GM23338 (cell line): ENCODE results near the gene E2F6. TPM values are rescaled to one million over a fixed set of nuclear protein-coding genes. Genes with fewer than 3 reads are reported as not detected.

Experiments
- ATAC-seq: fragments of 200-7000 bp; cut with Tn5 transposase; 3 replicates; pipeline ENCODE4 v1.9.1; 2020
- DNase-seq: peaks from one replicate; pipeline ENCODE4 v3.0.0-alpha.2; 2015; ENCODE audit warnings: low spot score
- H2AFZ ChIP-seq: fragments of 200-600 bp; sonication (generic); 2 replicates; pipeline ENCODE4 v1.8.0; 2016; ENCODE audit warnings: antibody characterized with exemption, mild to moderate bottlenecking, moderate library complexity
- H3F3A ChIP-seq: fragments of 200-600 bp; sonication (generic); replicated peaks from 2 replicates; pipeline ENCODE4 v1.8.0; 2017; ENCODE audit warnings: antibody characterized with exemption, mixed run types, low read depth
- H3K27ac ChIP-seq: fragments of 200-600 bp; sonication (generic); 2 replicates; pipeline ENCODE4 v1.6.1; 2016; ENCODE audit warnings: low read depth
- H3K27me3 ChIP-seq: fragments of 200-600 bp; sonication (generic); 2 replicates; pipeline ENCODE4 v1.8.0; 2016; ENCODE audit warnings: mild to moderate bottlenecking, mixed run types, moderate library complexity; ENCODE audit not compliant: insufficient read depth
- H3K36me3 ChIP-seq: fragments of 200-600 bp; sonication (generic); 2 replicates; pipeline ENCODE4 v1.8.0; 2016; ENCODE audit warnings: mild to moderate bottlenecking; ENCODE audit not compliant: insufficient read depth
- H3K4me1 ChIP-seq: fragments of 200-600 bp; sonication (generic); 2 replicates; pipeline ENCODE4 v1.8.0; 2016; ENCODE audit warnings: mild to moderate bottlenecking, moderate library complexity; ENCODE audit not compliant: insufficient read depth
- H3K4me2 ChIP-seq: fragments of 200-600 bp; sonication (generic); 2 replicates; pipeline ENCODE4 v1.7.1; 2017; ENCODE audit warnings: mixed run types
- H3K4me3 ChIP-seq: fragments of 200-600 bp; sonication (generic); 2 replicates; pipeline ENCODE4 v1.6.1; 2016; ENCODE audit warnings: mixed run types
- H3K79me2 ChIP-seq: fragments of 200-600 bp; sonication (generic); replicated peaks from 2 replicates; pipeline ENCODE4 v1.8.0; 2017; ENCODE audit warnings: mild to moderate bottlenecking; ENCODE audit not compliant: insufficient read depth
- H3K9me2 ChIP-seq: fragments of 200-600 bp; sonication (generic); 2 replicates; pipeline ENCODE4 v1.8.0; 2017; ENCODE audit not compliant: insufficient read depth
- H4K20me1 ChIP-seq: fragments of 200-600 bp; sonication (generic); replicated peaks from 2 replicates; pipeline ENCODE4 v1.8.0; 2017; ENCODE audit warnings: mild to moderate bottlenecking; ENCODE audit not compliant: insufficient read depth
- H3K27ac Mint-ChIP-seq: 2 replicates; pipeline ENCODE4 v1.8.0; 2020; ENCODE audit warnings: inconsistent platforms, mild to moderate bottlenecking, moderate library complexity, mixed read lengths
- H3K27me3 Mint-ChIP-seq: 3 replicates; pipeline ENCODE4 v1.8.0; 2022; ENCODE audit warnings: low read depth, mild to moderate bottlenecking, moderate library complexity, mixed read lengths, inconsistent platforms; ENCODE audit not compliant: insufficient read depth, poor library complexity
- H3K36me3 Mint-ChIP-seq: 3 replicates; pipeline ENCODE4 v1.8.0; 2021; ENCODE audit warnings: low read depth, mild to moderate bottlenecking, inconsistent platforms, moderate library complexity, mixed read lengths
- H3K4me1 Mint-ChIP-seq: 3 replicates; pipeline ENCODE4 v1.8.0; 2020; ENCODE audit warnings: mild to moderate bottlenecking, inconsistent platforms, mixed read lengths
- H3K4me3 Mint-ChIP-seq: 3 replicates; pipeline ENCODE4 v1.8.0; 2021; ENCODE audit warnings: moderate library complexity, mild to moderate bottlenecking, inconsistent platforms, mixed read lengths
- H3K9me3 Mint-ChIP-seq: 3 replicates; pipeline ENCODE4 v1.8.0; 2020; ENCODE audit warnings: moderate library complexity, mild to moderate bottlenecking, inconsistent platforms, mixed read lengths
- CREB1 ChIP-seq: fragments of 250-450 bp; sonication (Bioruptor Pico); IDR thresholded peaks from 2 replicates; pipeline ENCODE4 v1.5.0; 2020; ENCODE audit warnings: low read depth, mild to moderate bottlenecking, moderate library complexity
- EZH2 ChIP-seq: fragments of 200-600 bp; sonication (generic); IDR thresholded peaks from one replicate; pipeline ENCODE4 v1.8.0; 2017; ENCODE audit warnings: antibody characterized with exemption, mild to moderate bottlenecking, low read depth; ENCODE audit not compliant: unreplicated experiment
- EZH2phosphoT487 ChIP-seq: fragments of 200-600 bp; sonication (generic); IDR thresholded peaks from one replicate; pipeline ENCODE4 v1.8.1; 2018; ENCODE audit warnings: antibody characterized with exemption; ENCODE audit not compliant: unreplicated experiment
- JUNB ChIP-seq: IDR thresholded peaks from one replicate; pipeline ENCODE4 v1.6.1; 2016; ENCODE audit warnings: antibody characterized with exemption; ENCODE audit not compliant: unreplicated experiment
- NANOG ChIP-seq: IDR thresholded peaks from 2 replicates; pipeline ENCODE4 v1.6.1; 2016; ENCODE audit warnings: antibody characterized with exemption, borderline replicate concordance
- POLR2AphosphoS5 ChIP-seq: IDR thresholded peaks from 2 replicates; pipeline ENCODE4 v1.6.1; 2016; ENCODE audit warnings: antibody characterized with exemption, low read depth
- STAT1 ChIP-seq: IDR thresholded peaks from one replicate; pipeline ENCODE4 v1.6.1; 2016; ENCODE audit warnings: antibody characterized with exemption; ENCODE audit not compliant: unreplicated experiment
- ZNF114 ChIP-seq: fragments of 250-450 bp; sonication (Bioruptor Pico); IDR thresholded peaks from 2 replicates; pipeline ENCODE4 v1.5.0; 2020; ENCODE audit warnings: mild to moderate bottlenecking, moderate library complexity
- ZNF331 ChIP-seq: fragments of 250-450 bp; sonication (Bioruptor Pico); IDR thresholded peaks from 2 replicates; pipeline ENCODE4 v1.5.0; 2020; ENCODE audit warnings: low read depth, mild to moderate bottlenecking, moderate library complexity
- polyA plus RNA-seq: library from polyadenylated mRNA; unstranded; fragments of >200 nt; fragmentation: Nextera tagmentation; extraction: Ambion mirVana; gene quantifications from 2 replicates; pipeline ENCODE4 v1.2.1, GENCODE V29; 2016
- total RNA-seq: library from RNA; depleted of rRNA; stranded (reverse); fragments of >200 nt; shearing (Covaris generic); gene quantifications from 2 replicates; pipeline ENCODE4 v1.2.3, GENCODE V29; 2014
- TF ChIP-seq, protein P1 (sequence below), 2 experiments: fragments of 200-600 bp in 1 of 2; sonication (generic) in 1 of 2; conservative IDR thresholded peaks; 2 replicates each; pipeline versions ENCODE4 v1.5.1 to v1.6.1; 2016 to 2017; ENCODE audit warnings: antibody characterized with exemption in 2 of 2, low read depth in 2 of 2, mild to moderate bottlenecking in 2 of 2, moderate library complexity in 1 of 2
- TF ChIP-seq, protein P2 (sequence below): IDR thresholded peaks from one replicate; pipeline ENCODE4 v1.6.1; 2018; ENCODE audit warnings: antibody characterized with exemption; ENCODE audit not compliant: unreplicated experiment
- TF ChIP-seq, protein P3 (sequence below): fragments of 250-450 bp; sonication (Bioruptor Pico); IDR thresholded peaks from 2 replicates; pipeline ENCODE4 v1.5.0; 2020; ENCODE audit warnings: mild to moderate bottlenecking, moderate library complexity
- TF ChIP-seq, protein P4 (sequence below): IDR thresholded peaks from 2 replicates; pipeline ENCODE4 v1.6.1; 2016; ENCODE audit warnings: antibody characterized with exemption

E2F6 gene
- total and polyA plus RNA-seq, 2 experiments from 2014 or later = 16.9 to 20.7 TPM

DNA sequence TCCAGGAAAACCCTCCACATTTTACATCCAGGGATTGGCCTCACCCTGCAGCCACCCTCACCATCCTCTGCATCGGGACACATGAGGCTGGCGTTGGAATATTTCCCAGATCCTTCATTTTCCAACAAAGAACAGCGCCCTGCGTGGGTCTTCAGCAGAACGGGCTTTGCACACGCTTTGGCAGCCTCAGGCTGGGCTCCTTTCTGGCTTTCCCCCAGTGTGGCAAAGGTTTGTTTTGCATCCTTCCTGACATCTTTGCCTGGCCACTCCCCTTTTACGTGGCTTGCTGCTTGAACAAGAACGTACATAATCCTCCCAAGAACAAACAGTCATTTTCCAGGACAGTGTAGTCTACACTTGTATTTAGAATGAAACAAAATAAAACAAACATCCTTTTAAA, 42.3 kb upstream of the E2F6 start:
- Histone ChIP-seq H4K20me1 (peaks cover 6% of the 10 kb centered on the region; the same call in 1 of the 2 replicates), H3K4me3 (no peak overlapping the region), H3K4me2 (no peak overlapping the region), H3K79me2 (peaks cover 73% of the 10 kb centered on the region), H3K27ac (no peak overlapping the region), H3K4me1 (peaks cover 14% of the 10 kb centered on the region; the same call in 1 of the 2 replicates), H3F3A (no peaks in the 10 kb centered on the region), H3K27me3 (no peaks in the 10 kb centered on the region), H3K9me2 (0 out of 2 replicates have a peak, but pooled peaks cover 3% of the 10 kb centered on the region), H2AFZ (no peak overlapping the region), H3K36me3 (0 out of 2 replicates have a peak, but pooled peaks cover 2% of the 10 kb centered on the region)
- DNase-seq (no peak), ATAC-seq (no peak)
- peaks cover 11% of the 10 kb centered on the region for H3K4me1 Mint-ChIP-seq
- TF ChIP-seq STAT1 (no peak), POLR2AphosphoS5 (no peak), ZNF114 (CRISPR knock-in tag) (no peak), ZNF331 (CRISPR knock-in tag) (no peak), EZH2phosphoT487 (no peak), CREB1 (CRISPR knock-in tag) (no peak), EZH2 (no peak), NANOG (no peak), JUNB (no peak)
- TF ChIP-seq, protein P1, sequence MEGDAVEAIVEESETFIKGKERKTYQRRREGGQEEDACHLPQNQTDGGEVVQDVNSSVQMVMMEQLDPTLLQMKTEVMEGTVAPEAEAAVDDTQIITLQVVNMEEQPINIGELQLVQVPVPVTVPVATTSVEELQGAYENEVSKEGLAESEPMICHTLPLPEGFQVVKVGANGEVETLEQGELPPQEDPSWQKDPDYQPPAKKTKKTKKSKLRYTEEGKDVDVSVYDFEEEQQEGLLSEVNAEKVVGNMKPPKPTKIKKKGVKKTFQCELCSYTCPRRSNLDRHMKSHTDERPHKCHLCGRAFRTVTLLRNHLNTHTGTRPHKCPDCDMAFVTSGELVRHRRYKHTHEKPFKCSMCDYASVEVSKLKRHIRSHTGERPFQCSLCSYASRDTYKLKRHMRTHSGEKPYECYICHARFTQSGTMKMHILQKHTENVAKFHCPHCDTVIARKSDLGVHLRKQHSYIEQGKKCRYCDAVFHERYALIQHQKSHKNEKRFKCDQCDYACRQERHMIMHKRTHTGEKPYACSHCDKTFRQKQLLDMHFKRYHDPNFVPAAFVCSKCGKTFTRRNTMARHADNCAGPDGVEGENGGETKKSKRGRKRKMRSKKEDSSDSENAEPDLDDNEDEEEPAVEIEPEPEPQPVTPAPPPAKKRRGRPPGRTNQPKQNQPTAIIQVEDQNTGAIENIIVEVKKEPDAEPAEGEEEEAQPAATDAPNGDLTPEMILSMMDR (conservative IDR thresholded peaks at IDR 0.05; ENCODE audit: low read depth in 2 of 2) = no peak
- TF ChIP-seq, protein P2, sequence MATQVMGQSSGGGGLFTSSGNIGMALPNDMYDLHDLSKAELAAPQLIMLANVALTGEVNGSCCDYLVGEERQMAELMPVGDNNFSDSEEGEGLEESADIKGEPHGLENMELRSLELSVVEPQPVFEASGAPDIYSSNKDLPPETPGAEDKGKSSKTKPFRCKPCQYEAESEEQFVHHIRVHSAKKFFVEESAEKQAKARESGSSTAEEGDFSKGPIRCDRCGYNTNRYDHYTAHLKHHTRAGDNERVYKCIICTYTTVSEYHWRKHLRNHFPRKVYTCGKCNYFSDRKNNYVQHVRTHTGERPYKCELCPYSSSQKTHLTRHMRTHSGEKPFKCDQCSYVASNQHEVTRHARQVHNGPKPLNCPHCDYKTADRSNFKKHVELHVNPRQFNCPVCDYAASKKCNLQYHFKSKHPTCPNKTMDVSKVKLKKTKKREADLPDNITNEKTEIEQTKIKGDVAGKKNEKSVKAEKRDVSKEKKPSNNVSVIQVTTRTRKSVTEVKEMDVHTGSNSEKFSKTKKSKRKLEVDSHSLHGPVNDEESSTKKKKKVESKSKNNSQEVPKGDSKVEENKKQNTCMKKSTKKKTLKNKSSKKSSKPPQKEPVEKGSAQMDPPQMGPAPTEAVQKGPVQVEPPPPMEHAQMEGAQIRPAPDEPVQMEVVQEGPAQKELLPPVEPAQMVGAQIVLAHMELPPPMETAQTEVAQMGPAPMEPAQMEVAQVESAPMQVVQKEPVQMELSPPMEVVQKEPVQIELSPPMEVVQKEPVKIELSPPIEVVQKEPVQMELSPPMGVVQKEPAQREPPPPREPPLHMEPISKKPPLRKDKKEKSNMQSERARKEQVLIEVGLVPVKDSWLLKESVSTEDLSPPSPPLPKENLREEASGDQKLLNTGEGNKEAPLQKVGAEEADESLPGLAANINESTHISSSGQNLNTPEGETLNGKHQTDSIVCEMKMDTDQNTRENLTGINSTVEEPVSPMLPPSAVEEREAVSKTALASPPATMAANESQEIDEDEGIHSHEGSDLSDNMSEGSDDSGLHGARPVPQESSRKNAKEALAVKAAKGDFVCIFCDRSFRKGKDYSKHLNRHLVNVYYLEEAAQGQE = no peak
- TF ChIP-seq, protein P3, sequence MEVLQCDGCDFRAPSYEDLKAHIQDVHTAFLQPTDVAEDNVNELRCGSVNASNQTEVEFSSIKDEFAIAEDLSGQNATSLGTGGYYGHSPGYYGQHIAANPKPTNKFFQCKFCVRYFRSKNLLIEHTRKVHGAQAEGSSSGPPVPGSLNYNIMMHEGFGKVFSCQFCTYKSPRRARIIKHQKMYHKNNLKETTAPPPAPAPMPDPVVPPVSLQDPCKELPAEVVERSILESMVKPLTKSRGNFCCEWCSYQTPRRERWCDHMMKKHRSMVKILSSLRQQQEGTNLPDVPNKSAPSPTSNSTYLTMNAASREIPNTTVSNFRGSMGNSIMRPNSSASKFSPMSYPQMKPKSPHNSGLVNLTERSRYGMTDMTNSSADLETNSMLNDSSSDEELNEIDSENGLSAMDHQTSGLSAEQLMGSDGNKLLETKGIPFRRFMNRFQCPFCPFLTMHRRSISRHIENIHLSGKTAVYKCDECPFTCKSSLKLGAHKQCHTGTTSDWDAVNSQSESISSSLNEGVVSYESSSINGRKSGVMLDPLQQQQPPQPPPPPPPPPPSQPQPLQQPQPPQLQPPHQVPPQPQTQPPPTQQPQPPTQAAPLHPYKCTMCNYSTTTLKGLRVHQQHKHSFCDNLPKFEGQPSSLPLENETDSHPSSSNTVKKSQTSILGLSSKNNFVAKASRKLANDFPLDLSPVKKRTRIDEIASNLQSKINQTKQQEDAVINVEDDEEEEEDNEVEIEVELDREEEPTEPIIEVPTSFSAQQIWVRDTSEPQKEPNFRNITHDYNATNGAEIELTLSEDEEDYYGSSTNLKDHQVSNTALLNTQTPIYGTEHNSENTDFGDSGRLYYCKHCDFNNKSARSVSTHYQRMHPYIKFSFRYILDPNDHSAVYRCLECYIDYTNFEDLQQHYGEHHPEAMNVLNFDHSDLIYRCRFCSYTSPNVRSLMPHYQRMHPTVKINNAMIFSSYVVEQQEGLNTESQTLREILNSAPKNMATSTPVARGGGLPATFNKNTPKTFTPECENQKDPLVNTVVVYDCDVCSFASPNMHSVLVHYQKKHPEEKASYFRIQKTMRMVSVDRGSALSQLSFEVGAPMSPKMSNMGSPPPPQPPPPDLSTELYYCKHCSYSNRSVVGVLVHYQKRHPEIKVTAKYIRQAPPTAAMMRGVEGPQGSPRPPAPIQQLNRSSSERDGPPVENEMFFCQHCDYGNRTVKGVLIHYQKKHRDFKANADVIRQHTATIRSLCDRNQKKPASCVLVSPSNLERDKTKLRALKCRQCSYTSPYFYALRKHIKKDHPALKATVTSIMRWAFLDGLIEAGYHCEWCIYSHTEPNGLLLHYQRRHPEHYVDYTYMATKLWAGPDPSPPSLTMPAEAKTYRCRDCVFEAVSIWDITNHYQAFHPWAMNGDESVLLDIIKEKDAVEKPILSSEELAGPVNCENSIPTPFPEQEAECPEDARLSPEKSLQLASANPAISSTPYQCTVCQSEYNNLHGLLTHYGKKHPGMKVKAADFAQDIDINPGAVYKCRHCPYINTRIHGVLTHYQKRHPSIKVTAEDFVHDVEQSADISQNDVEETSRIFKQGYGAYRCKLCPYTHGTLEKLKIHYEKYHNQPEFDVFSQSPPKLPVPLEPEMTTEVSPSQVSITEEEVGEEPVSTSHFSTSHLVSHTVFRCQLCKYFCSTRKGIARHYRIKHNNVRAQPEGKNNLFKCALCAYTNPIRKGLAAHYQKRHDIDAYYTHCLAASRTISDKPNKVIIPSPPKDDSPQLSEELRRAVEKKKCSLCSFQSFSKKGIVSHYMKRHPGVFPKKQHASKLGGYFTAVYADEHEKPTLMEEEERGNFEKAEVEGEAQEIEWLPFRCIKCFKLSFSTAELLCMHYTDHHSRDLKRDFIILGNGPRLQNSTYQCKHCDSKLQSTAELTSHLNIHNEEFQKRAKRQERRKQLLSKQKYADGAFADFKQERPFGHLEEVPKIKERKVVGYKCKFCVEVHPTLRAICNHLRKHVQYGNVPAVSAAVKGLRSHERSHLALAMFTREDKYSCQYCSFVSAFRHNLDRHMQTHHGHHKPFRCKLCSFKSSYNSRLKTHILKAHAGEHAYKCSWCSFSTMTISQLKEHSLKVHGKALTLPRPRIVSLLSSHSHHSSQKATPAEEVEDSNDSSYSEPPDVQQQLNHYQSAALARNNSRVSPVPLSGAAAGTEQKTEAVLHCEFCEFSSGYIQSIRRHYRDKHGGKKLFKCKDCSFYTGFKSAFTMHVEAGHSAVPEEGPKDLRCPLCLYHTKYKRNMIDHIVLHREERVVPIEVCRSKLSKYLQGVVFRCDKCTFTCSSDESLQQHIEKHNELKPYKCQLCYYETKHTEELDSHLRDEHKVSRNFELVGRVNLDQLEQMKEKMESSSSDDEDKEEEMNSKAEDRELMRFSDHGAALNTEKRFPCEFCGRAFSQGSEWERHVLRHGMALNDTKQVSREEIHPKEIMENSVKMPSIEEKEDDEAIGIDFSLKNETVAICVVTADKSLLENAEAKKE (CRISPR knock-in tag) = no peak
- TF ChIP-seq, protein P4, sequence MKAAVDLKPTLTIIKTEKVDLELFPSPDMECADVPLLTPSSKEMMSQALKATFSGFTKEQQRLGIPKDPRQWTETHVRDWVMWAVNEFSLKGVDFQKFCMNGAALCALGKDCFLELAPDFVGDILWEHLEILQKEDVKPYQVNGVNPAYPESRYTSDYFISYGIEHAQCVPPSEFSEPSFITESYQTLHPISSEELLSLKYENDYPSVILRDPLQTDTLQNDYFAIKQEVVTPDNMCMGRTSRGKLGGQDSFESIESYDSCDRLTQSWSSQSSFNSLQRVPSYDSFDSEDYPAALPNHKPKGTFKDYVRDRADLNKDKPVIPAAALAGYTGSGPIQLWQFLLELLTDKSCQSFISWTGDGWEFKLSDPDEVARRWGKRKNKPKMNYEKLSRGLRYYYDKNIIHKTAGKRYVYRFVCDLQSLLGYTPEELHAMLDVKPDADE = no peak
- peaks cover 6% of the 10 kb centered on the region; the same call in 2 of the 3 replicates for H3K36me3 Mint-ChIP-seq
- H3K27me3 Mint-ChIP-seq = peaks cover 3% of the 10 kb centered on the region
- H3K9me3 Mint-ChIP-seq = peaks cover 2% of the 10 kb centered on the region; the same call in 1 of the 3 replicates
- H3K27ac Mint-ChIP-seq = no peak overlapping the region
- no peak overlapping the region for H3K4me3 Mint-ChIP-seq
